ENCODE results near the gene PDCL2.

The PDCL2 gene

GRCh38 chr4:55618546-55619143, 26.6 kb upstream of the PDCL2 start:
- H3K4me3 ChIP-seq (ENCODE audit: insufficient read depth, low read depth, low read length), result no peak overlapping the region

GRCh38 chr4:55617587-55618197, 25.6 kb upstream of the PDCL2 start:
- 80 to 98% methylated on average over 1 of the region's 1 CpG for WGBS, 2 experiments
- no peak overlapping the region for H3K4me3 ChIP-seq (ENCODE audit: insufficient read depth, low read depth, low read length)

More at GRCh38 chr4:55618546-55619143, 26.6 kb upstream of the PDCL2 start:
- Histone ChIP-seq H3K27ac (ENCODE audit: insufficient read depth, low read depth, low read length, poor library complexity, severe bottlenecking) (no peak overlapping the region), H3K27me3 (ENCODE audit: control insufficient read depth, insufficient read depth, low read length, poor library complexity, severe bottlenecking) (no peaks in the 10 kb centered on the region), H3K9me3 (ENCODE audit: control insufficient read depth, low read length) (no peaks in the 10 kb centered on the region), H3K4me1 (ENCODE audit: control insufficient read depth, insufficient read depth, low read length) (no peaks in the 10 kb centered on the region), H3K36me3 (ENCODE audit: control insufficient read depth, insufficient read depth, low read length) (no peaks in the 10 kb centered on the region)
- 69 to 78% methylated on average over 1 of the region's 1 CpG for WGBS, 2 experiments

GRCh38 chr4:55615008-55615407, 23.0 kb upstream of the PDCL2 start:
- no peaks in the 10 kb centered on the region for H3K36me3 ChIP-seq (ENCODE audit: control insufficient read depth, insufficient read depth, low read length)
- no peaks in the 10 kb centered on the region for H3K27me3 ChIP-seq (ENCODE audit: control insufficient read depth, insufficient read depth, low read length, poor library complexity, severe bottlenecking)
- no peak overlapping the region for H3K4me3 ChIP-seq (ENCODE audit: insufficient read depth, low read depth, low read length)
- no peaks in the 10 kb centered on the region for H3K4me1 ChIP-seq (ENCODE audit: control insufficient read depth, insufficient read depth, low read length)
- WGBS, 2 experiments, result 94 to 96% methylated on average over 3 of the region's 3 CpGs
- H3K9me3 ChIP-seq (ENCODE audit: control insufficient read depth, low read length), result no peaks in the 10 kb centered on the region
- H3K27ac ChIP-seq (ENCODE audit: insufficient read depth, low read depth, low read length, poor library complexity, severe bottlenecking), result no peak overlapping the region

More at GRCh38 chr4:55617587-55618197, 25.6 kb upstream of the PDCL2 start:
- no peak overlapping the region for H3K27ac ChIP-seq (ENCODE audit: insufficient read depth, low read depth, low read length, poor library complexity, severe bottlenecking)
- H3K27me3 ChIP-seq (ENCODE audit: control insufficient read depth, insufficient read depth, low read length, poor library complexity, severe bottlenecking), result no peaks in the 10 kb centered on the region
- no peaks in the 10 kb centered on the region for H3K36me3 ChIP-seq (ENCODE audit: control insufficient read depth, insufficient read depth, low read length)
- no peaks in the 10 kb centered on the region for H3K4me1 ChIP-seq (ENCODE audit: control insufficient read depth, insufficient read depth, low read length)
- H3K9me3 ChIP-seq (ENCODE audit: control insufficient read depth, low read length), result no peaks in the 10 kb centered on the region

- Histone ChIP-seq H3K36me3 (ENCODE audit: control insufficient read depth, insufficient read depth, low read length) (no peaks in the 10 kb centered on the region), H3K27ac (ENCODE audit: insufficient read depth, low read depth, low read length, poor library complexity, severe bottlenecking) (no peak overlapping the region), H3K9me3 (ENCODE audit: control insufficient read depth, low read length) (no peaks in the 10 kb centered on the region), H3K4me1 (ENCODE audit: control insufficient read depth, insufficient read depth, low read length) (no peaks in the 10 kb centered on the region), H3K27me3 (ENCODE audit: control insufficient read depth, insufficient read depth, low read length, poor library complexity, severe bottlenecking) (no peaks in the 10 kb centered on the region), H3K4me3 (ENCODE audit: insufficient read depth, low read depth, low read length) (no peak overlapping the region)
- WGBS, 2 experiments, result 69 to 75% methylated on average over 3 of the region's 3 CpGs
Observed at GRCh38 chr4:55613621-55614020, 21.6 kb upstream of the PDCL2 start.

- 83 to 93% methylated on average over 2 of the region's 3 CpGs for WGBS, 2 experiments
- Histone ChIP-seq H3K36me3 (ENCODE audit: control insufficient read depth, insufficient read depth, low read length) (no peaks in the 10 kb centered on the region), H3K4me1 (ENCODE audit: control insufficient read depth, insufficient read depth, low read length) (no peaks in the 10 kb centered on the region), H3K27ac (ENCODE audit: insufficient read depth, low read depth, low read length, poor library complexity, severe bottlenecking) (no peak overlapping the region), H3K27me3 (ENCODE audit: control insufficient read depth, insufficient read depth, low read length, poor library complexity, severe bottlenecking) (no peaks in the 10 kb centered on the region), H3K4me3 (ENCODE audit: insufficient read depth, low read depth, low read length) (no peak overlapping the region), H3K9me3 (ENCODE audit: control insufficient read depth, low read length) (no peaks in the 10 kb centered on the region)
Observed at GRCh38 chr4:55612341-55612740, 20.3 kb upstream of the PDCL2 start.

GRCh38 chr4:55611358-55612059, 19.5 kb upstream of the PDCL2 start:
- no peaks in the 10 kb centered on the region for H3K9me3 ChIP-seq (ENCODE audit: control insufficient read depth, low read length)
- 97% methylated on average over 3 of the region's 3 CpGs; no CpG with 5 or more reads in 1 of the 2 experiments for WGBS, 2 experiments
- no peaks in the 10 kb centered on the region for H3K27me3 ChIP-seq (ENCODE audit: control insufficient read depth, insufficient read depth, low read length, poor library complexity, severe bottlenecking)
- no peaks in the 10 kb centered on the region for H3K4me1 ChIP-seq (ENCODE audit: control insufficient read depth, insufficient read depth, low read length)
- H3K27ac ChIP-seq (ENCODE audit: insufficient read depth, low read depth, low read length, poor library complexity, severe bottlenecking), result no peak overlapping the region
- no peak overlapping the region for H3K4me3 ChIP-seq (ENCODE audit: insufficient read depth, low read depth, low read length)
- no peaks in the 10 kb centered on the region for H3K36me3 ChIP-seq (ENCODE audit: control insufficient read depth, insufficient read depth, low read length)

GRCh38 chr4:55610381-55610780, 18.3 kb upstream of the PDCL2 start:
- WGBS, 2 experiments, result 88 to 89% methylated on average over 2 of the region's 2 CpGs
- H3K4me1 ChIP-seq (ENCODE audit: control insufficient read depth, insufficient read depth, low read length), result no peaks in the 10 kb centered on the region
- no peak overlapping the region for H3K27ac ChIP-seq (ENCODE audit: insufficient read depth, low read depth, low read length, poor library complexity, severe bottlenecking)
- H3K36me3 ChIP-seq (ENCODE audit: control insufficient read depth, insufficient read depth, low read length), result no peaks in the 10 kb centered on the region
- H3K4me3 ChIP-seq (ENCODE audit: insufficient read depth, low read depth, low read length), result no peak overlapping the region
- no peaks in the 10 kb centered on the region for H3K27me3 ChIP-seq (ENCODE audit: control insufficient read depth, insufficient read depth, low read length, poor library complexity, severe bottlenecking)
- no peaks in the 10 kb centered on the region for H3K9me3 ChIP-seq (ENCODE audit: control insufficient read depth, low read length)

- WGBS, 2 experiments, result 86 to 93% methylated on average over 4 to 6 of the region's 6 CpGs
- H3K4me1 ChIP-seq (ENCODE audit: control insufficient read depth, insufficient read depth, low read length), result no peaks in the 10 kb centered on the region
- H3K27me3 ChIP-seq (ENCODE audit: control insufficient read depth, insufficient read depth, low read length, poor library complexity, severe bottlenecking), result no peaks in the 10 kb centered on the region
- H3K36me3 ChIP-seq (ENCODE audit: control insufficient read depth, insufficient read depth, low read length), result no peaks in the 10 kb centered on the region
- no peak overlapping the region for H3K27ac ChIP-seq (ENCODE audit: insufficient read depth, low read depth, low read length, poor library complexity, severe bottlenecking)
- no peaks in the 10 kb centered on the region for H3K9me3 ChIP-seq (ENCODE audit: control insufficient read depth, low read length)
- H3K4me3 ChIP-seq (ENCODE audit: insufficient read depth, low read depth, low read length), result no peak overlapping the region
Observed at GRCh38 chr4:55609393-55609866, 17.4 kb upstream of the PDCL2 start.

GRCh38 chr4:55608591-55608990, 16.5 kb upstream of the PDCL2 start:
- Histone ChIP-seq H3K27me3 (ENCODE audit: control insufficient read depth, insufficient read depth, low read length, poor library complexity, severe bottlenecking) (no peaks in the 10 kb centered on the region), H3K27ac (ENCODE audit: insufficient read depth, low read depth, low read length, poor library complexity, severe bottlenecking) (no peak overlapping the region), H3K9me3 (ENCODE audit: control insufficient read depth, low read length) (no peaks in the 10 kb centered on the region), H3K36me3 (ENCODE audit: control insufficient read depth, insufficient read depth, low read length) (no peaks in the 10 kb centered on the region), H3K4me1 (ENCODE audit: control insufficient read depth, insufficient read depth, low read length) (no peaks in the 10 kb centered on the region), H3K4me3 (ENCODE audit: insufficient read depth, low read depth, low read length) (no peak overlapping the region)
- WGBS, 2 experiments, result 100% methylated on average over 1 of the region's 1 CpG; no CpG with 5 or more reads in 1 of the 2 experiments

GRCh38 chr4:55604996-55605395, 13.0 kb upstream of the PDCL2 start:
- no peak overlapping the region for H3K27ac ChIP-seq (ENCODE audit: insufficient read depth, low read depth, low read length, poor library complexity, severe bottlenecking)
- no peaks in the 10 kb centered on the region for H3K36me3 ChIP-seq (ENCODE audit: control insufficient read depth, insufficient read depth, low read length)
- no peak overlapping the region for H3K4me3 ChIP-seq (ENCODE audit: insufficient read depth, low read depth, low read length)
- no peaks in the 10 kb centered on the region for H3K27me3 ChIP-seq (ENCODE audit: control insufficient read depth, insufficient read depth, low read length, poor library complexity, severe bottlenecking)
- WGBS, 2 experiments, result 91 to 92% methylated on average over 7 of the region's 7 CpGs
- no peaks in the 10 kb centered on the region for H3K4me1 ChIP-seq (ENCODE audit: control insufficient read depth, insufficient read depth, low read length)
- H3K9me3 ChIP-seq (ENCODE audit: control insufficient read depth, low read length), result no peaks in the 10 kb centered on the region

Measured in ectodermal cell (in vitro differentiated cells).